ENCODE measurements around the gene PDE2A.

GRCh38 chr11:72709478-72710238 is 35.4 kb upstream of the PDE2A start:
- no peak for TF ChIP-seq TAF1 (IDR thresholded peaks at IDR 0.05; ENCODE audit: borderline replicate concordance, low read depth, low read length)
- no peak for TF ChIP-seq POLR2A (IDR thresholded peaks at IDR 0.05; ENCODE audit: low read depth, low read length)
- TF ChIP-seq POLR2AphosphoS5 (IDR thresholded peaks at IDR 0.05; ENCODE audit: low read depth, low read length): no peak
